Neural cell (in vitro differentiated cells): ENCODE results near the gene ZDHHC20. TPM values are rescaled to one million over a fixed set of nuclear protein-coding genes. Genes with fewer than 3 reads are reported as not detected.

Experiments
- H2AFZ ChIP-seq: fragments of 200-600, 300-800 bp; sonication (generic), shearing (Covaris generic); 2 replicates; pipeline ENCODE4 v1.6.0; 2014; ENCODE audit warnings: low read depth, mild to moderate bottlenecking, antibody characterized with exemption, low read length, moderate library complexity
- H3F3A ChIP-seq: fragments of 200-600 bp; shearing (Covaris generic); 2 replicates; pipeline ENCODE4 v1.6.1; 2016; ENCODE audit warnings: mild to moderate bottlenecking, moderate library complexity, mixed read lengths, antibody characterized with exemption, low read length; ENCODE audit not compliant: insufficient read depth, poor library complexity, severe bottlenecking
- H3K27ac ChIP-seq: fragments of 200-600, 300-800 bp; sonication (generic), shearing (Covaris generic); 2 replicates; pipeline ENCODE4 v1.5.1; 2014; ENCODE audit warnings: mild to moderate bottlenecking, low read length, moderate library complexity
- H3K27me3 ChIP-seq: fragments of 300-800, 200-600 bp; sonication (generic), shearing (Covaris generic); 2 replicates; pipeline ENCODE4 v1.6.0; 2014; ENCODE audit warnings: mild to moderate bottlenecking, low read depth, low read length, moderate library complexity; ENCODE audit not compliant: insufficient read depth
- H3K36me3 ChIP-seq: fragments of 300-800, 200-600 bp; sonication (generic), shearing (Covaris generic); 2 replicates; pipeline ENCODE4 v1.5.1; 2014; ENCODE audit warnings: mild to moderate bottlenecking, antibody characterized with exemption, low read length, moderate library complexity; ENCODE audit not compliant: insufficient read depth
- H3K4me2 ChIP-seq: fragments of 300-800, 200-600 bp; sonication (generic), shearing (Covaris generic); 2 replicates; pipeline ENCODE4 v1.6.0; 2014; ENCODE audit warnings: mild to moderate bottlenecking, low read length
- H3K4me3 ChIP-seq: fragments of 300-800, 200-600 bp; sonication (generic), shearing (Covaris generic); 2 replicates; pipeline ENCODE4 v1.5.1; 2014; ENCODE audit warnings: mild to moderate bottlenecking, low read length, moderate library complexity
- H3K79me2 ChIP-seq: fragments of 200-600 bp; shearing (Covaris generic); replicated peaks from 2 replicates; pipeline ENCODE4 v1.6.0; 2014; ENCODE audit warnings: mild to moderate bottlenecking, low read length, moderate library complexity; ENCODE audit not compliant: insufficient read depth
- H3K9ac ChIP-seq: fragments of 300-800, 200-600 bp; sonication (generic), shearing (Covaris generic); 2 replicates; pipeline ENCODE4 v1.6.1; 2016; ENCODE audit warnings: mild to moderate bottlenecking, low read length, mixed read lengths
- H3K9me2 ChIP-seq: fragments of 200-600 bp; shearing (Covaris generic); 2 replicates; pipeline ENCODE4 v1.6.1; 2016; ENCODE audit warnings: mild to moderate bottlenecking, low read length, mixed read lengths; ENCODE audit not compliant: insufficient read depth
- H3K9me3 ChIP-seq: fragments of 200-600, 300-800 bp; sonication (generic), shearing (Covaris generic); 2 replicates; pipeline ENCODE4 v1.6.1; 2016; ENCODE audit warnings: mild to moderate bottlenecking, mixed run types, low read length, moderate library complexity, mixed read lengths
- H4K20me1 ChIP-seq: fragments of 200-600 bp; shearing (Covaris generic); 2 replicates; pipeline ENCODE4 v1.6.1; 2016; ENCODE audit warnings: mild to moderate bottlenecking, mixed run types; ENCODE audit not compliant: insufficient read depth
- EP300 ChIP-seq: fragments of 450-650 bp; conservative IDR thresholded peaks from 2 replicates; pipeline ENCODE4 v1.6.1; 2014; ENCODE audit warnings: antibody characterized with exemption, mild to moderate bottlenecking, moderate library complexity; ENCODE audit not compliant: poor library complexity, severe bottlenecking
- EZH2 ChIP-seq: fragments of 200-600, 300-800 bp; shearing (Covaris generic), sonication (generic); IDR thresholded peaks from 2 replicates; pipeline ENCODE4 v1.6.1; 2014; ENCODE audit warnings: antibody characterized with exemption, low read length, borderline replicate concordance, mild to moderate bottlenecking; ENCODE audit not compliant: insufficient read depth, poor library complexity, severe bottlenecking
- MXI1 ChIP-seq: fragments of 450-650 bp; conservative IDR thresholded peaks from 2 replicates; pipeline ENCODE4 v1.6.1; 2014; ENCODE audit warnings: antibody characterized with exemption, mild to moderate bottlenecking; ENCODE audit not compliant: poor library complexity, severe bottlenecking
- POLR2AphosphoS5 ChIP-seq: IDR thresholded peaks from 2 replicates; pipeline ENCODE4 v1.6.1; 2012
- RAD21 ChIP-seq: fragments of 450-650 bp; conservative IDR thresholded peaks from 2 replicates; pipeline ENCODE4 v1.6.1; 2014; ENCODE audit warnings: antibody characterized with exemption, mild to moderate bottlenecking, moderate library complexity
- SMC3 ChIP-seq: fragments of 450-650 bp; conservative IDR thresholded peaks from 2 replicates; pipeline ENCODE4 v1.6.1; 2014; ENCODE audit warnings: antibody characterized with exemption, mild to moderate bottlenecking, moderate library complexity; ENCODE audit not compliant: poor library complexity
- TAF1 ChIP-seq: IDR thresholded peaks from 2 replicates; pipeline ENCODE4 v1.6.1; 2012; ENCODE audit warnings: low read depth
- polyA plus RNA-seq: library from polyadenylated mRNA; depleted of rRNA; stranded (reverse); fragments of >200 nt; gene quantifications from 2 replicates; pipeline ENCODE4 v1.2.3, GENCODE V29; 2014
- TF ChIP-seq, protein P1 (sequence below): fragments of 450-650 bp; IDR thresholded peaks from 2 replicates; pipeline ENCODE4 v1.5.1; 2014; ENCODE audit warnings: antibody characterized with exemption, mild to moderate bottlenecking, moderate library complexity; ENCODE audit not compliant: poor library complexity, severe bottlenecking
- TF ChIP-seq, protein P2 (sequence below): IDR thresholded peaks from 2 replicates; pipeline ENCODE4 v1.6.1; 2012; ENCODE audit warnings: borderline replicate concordance

Gene ZDHHC20
- polyA plus RNA-seq, 1 donor from 2014 or later: 43.3 TPM

GRCh38 chr13:21354721-21355120 lies 104.4 kb downstream of the ZDHHC20 start:
- Histone ChIP-seq H3K27me3 (no peaks in the 10 kb centered on the region), H3F3A (no peaks in the 10 kb centered on the region), H3K9ac (no peak overlapping the region), H3K4me3 (no peak overlapping the region), H3K36me3 (no peaks in the 10 kb centered on the region), H3K4me2 (no peak overlapping the region), H3K79me2 (no peaks in the 10 kb centered on the region), H2AFZ (no peak overlapping the region), H3K27ac (no peak overlapping the region), H3K9me2 (no peaks in the 10 kb centered on the region), H3K9me3 (no peaks in the 10 kb centered on the region), H4K20me1 (no peaks in the 10 kb centered on the region)
- no peak for TF ChIP-seq SMC3
- TF ChIP-seq TAF1: no peak

DNA sequence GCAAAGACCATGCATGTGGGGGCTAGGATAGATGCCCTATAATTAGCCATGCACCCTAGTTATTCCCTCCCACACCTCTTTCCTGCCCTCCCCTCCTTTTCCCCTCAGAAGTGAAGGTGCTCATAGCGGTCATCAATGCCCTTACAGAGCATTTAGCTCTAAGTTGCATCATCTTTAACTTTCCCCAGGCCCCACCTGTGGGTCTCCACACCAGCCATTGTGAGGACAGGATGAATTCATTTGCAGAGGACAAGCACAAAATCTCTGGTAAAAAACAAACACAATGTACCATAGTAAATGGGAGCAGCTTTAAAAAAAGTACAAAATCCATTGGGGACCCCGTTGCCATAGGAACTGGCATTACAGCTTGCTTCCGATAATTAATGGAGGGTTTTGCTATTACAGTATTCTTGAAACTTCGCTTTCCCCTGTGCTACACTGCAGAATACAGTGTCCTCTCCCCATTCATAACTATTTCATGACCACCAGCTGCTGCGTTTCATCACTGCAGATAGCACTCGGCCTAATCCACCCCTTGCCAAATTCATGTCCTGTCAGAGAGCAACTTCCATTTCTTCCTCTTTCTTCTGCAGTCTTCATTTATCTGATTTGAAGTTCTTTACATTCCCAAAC lies 110.5 kb downstream of the ZDHHC20 start:
- Histone ChIP-seq H3K27ac (no peak overlapping the region), H3K79me2 (no peaks in the 10 kb centered on the region), H3K36me3 (no peaks in the 10 kb centered on the region), H3K27me3 (no peaks in the 10 kb centered on the region), H3K4me2 (no peak overlapping the region), H3K9me2 (no peaks in the 10 kb centered on the region), H3K4me3 (no peak overlapping the region), H3K9ac (no peak overlapping the region), H4K20me1 (no peaks in the 10 kb centered on the region), H3K9me3 (no peaks in the 10 kb centered on the region), H3F3A (no peaks in the 10 kb centered on the region), H2AFZ (no peak overlapping the region)
- no peak for TF ChIP-seq EP300
- TF ChIP-seq SMC3: no peak
- TF ChIP-seq MXI1: no peak
- no peak for TF ChIP-seq TAF1
- TF ChIP-seq, protein P1, sequence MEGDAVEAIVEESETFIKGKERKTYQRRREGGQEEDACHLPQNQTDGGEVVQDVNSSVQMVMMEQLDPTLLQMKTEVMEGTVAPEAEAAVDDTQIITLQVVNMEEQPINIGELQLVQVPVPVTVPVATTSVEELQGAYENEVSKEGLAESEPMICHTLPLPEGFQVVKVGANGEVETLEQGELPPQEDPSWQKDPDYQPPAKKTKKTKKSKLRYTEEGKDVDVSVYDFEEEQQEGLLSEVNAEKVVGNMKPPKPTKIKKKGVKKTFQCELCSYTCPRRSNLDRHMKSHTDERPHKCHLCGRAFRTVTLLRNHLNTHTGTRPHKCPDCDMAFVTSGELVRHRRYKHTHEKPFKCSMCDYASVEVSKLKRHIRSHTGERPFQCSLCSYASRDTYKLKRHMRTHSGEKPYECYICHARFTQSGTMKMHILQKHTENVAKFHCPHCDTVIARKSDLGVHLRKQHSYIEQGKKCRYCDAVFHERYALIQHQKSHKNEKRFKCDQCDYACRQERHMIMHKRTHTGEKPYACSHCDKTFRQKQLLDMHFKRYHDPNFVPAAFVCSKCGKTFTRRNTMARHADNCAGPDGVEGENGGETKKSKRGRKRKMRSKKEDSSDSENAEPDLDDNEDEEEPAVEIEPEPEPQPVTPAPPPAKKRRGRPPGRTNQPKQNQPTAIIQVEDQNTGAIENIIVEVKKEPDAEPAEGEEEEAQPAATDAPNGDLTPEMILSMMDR: no peak
- no peak for TF ChIP-seq RAD21
- no peak for TF ChIP-seq POLR2AphosphoS5
- TF ChIP-seq, protein P2, sequence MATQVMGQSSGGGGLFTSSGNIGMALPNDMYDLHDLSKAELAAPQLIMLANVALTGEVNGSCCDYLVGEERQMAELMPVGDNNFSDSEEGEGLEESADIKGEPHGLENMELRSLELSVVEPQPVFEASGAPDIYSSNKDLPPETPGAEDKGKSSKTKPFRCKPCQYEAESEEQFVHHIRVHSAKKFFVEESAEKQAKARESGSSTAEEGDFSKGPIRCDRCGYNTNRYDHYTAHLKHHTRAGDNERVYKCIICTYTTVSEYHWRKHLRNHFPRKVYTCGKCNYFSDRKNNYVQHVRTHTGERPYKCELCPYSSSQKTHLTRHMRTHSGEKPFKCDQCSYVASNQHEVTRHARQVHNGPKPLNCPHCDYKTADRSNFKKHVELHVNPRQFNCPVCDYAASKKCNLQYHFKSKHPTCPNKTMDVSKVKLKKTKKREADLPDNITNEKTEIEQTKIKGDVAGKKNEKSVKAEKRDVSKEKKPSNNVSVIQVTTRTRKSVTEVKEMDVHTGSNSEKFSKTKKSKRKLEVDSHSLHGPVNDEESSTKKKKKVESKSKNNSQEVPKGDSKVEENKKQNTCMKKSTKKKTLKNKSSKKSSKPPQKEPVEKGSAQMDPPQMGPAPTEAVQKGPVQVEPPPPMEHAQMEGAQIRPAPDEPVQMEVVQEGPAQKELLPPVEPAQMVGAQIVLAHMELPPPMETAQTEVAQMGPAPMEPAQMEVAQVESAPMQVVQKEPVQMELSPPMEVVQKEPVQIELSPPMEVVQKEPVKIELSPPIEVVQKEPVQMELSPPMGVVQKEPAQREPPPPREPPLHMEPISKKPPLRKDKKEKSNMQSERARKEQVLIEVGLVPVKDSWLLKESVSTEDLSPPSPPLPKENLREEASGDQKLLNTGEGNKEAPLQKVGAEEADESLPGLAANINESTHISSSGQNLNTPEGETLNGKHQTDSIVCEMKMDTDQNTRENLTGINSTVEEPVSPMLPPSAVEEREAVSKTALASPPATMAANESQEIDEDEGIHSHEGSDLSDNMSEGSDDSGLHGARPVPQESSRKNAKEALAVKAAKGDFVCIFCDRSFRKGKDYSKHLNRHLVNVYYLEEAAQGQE: no peak
- TF ChIP-seq EZH2: no peak
